NCI-H187 (cell line): ENCODE results near the gene MYH13.

Source experiments
- DNase-seq, 2 experiments: peaks; one replicate each; lab custom pipeline; 2025; lab: John Stamatoyannopoulos, UW

The MYH13 gene

GRCh38 chr17:10251212-10251948, 121.4 kb downstream of the MYH13 start:
- no peak for DNase-seq
